Ramos (cell line): ENCODE results near the gene MCL1.

Experiments
- in situ Hi-C: fragments of 300-500 bp; cut with MboI; formaldehyde crosslinking; loops from one replicate; pipeline ENCODE4 v1.14.3; 2022; ENCODE audit warnings: low sequenced_read_pairs; ENCODE audit not compliant: unreplicated experiment

MCL1 gene

GRCh38 chr1:150546294-150546937, 33.0 kb downstream of the MCL1 start:
- in situ Hi-C loops: no loop called here

GRCh38 chr1:150545486-150546032, 33.9 kb downstream of the MCL1 start:
- in situ Hi-C loops: no loop called here

GRCh38 chr1:150544204-150544603, 35.2 kb downstream of the MCL1 start:
- in situ Hi-C loops: no loop called here

GRCh38 chr1:150543500-150544143, 35.8 kb downstream of the MCL1 start:
- in situ Hi-C loops: no loop called here

- in situ Hi-C loops: no loop called here
These were observed 41.4 kb downstream of the MCL1 start for GRCh38 chr1:150537732-150538684.

GRCh38 chr1:150536836-150537731, 42.3 kb downstream of the MCL1 start:
- in situ Hi-C loops: no loop called here

GRCh38 chr1:150535511-150536287, 43.7 kb downstream of the MCL1 start:
- in situ Hi-C loops: no loop called here

- in situ Hi-C loops: loop anchor here (5.0 kb wide), 1 partner anchor 72 kb away; no protein-coding TSS in a partner anchor
These were observed 45.4 kb downstream of the MCL1 start for GRCh38 chr1:150534002-150534401.

GRCh38 chr1:150532860-150533259, 46.5 kb downstream of the MCL1 start:
- in situ Hi-C loops: loop anchor here (5.0 kb wide), 1 partner anchor 71 kb away; no protein-coding TSS in a partner anchor

- in situ Hi-C loops: loop anchor here (5.0 kb wide), 1 partner anchor 68 kb away; no protein-coding TSS in a partner anchor
These were observed 48.8 kb downstream of the MCL1 start for GRCh38 chr1:150530491-150531159.

- in situ Hi-C loops: no loop called here
These were observed 50.4 kb downstream of the MCL1 start for GRCh38 chr1:150529017-150529416.

- in situ Hi-C loops: no loop called here
These were observed 51.2 kb downstream of the MCL1 start for GRCh38 chr1:150528196-150528595.

GRCh38 chr1:150525348-150525747, 54.1 kb downstream of the MCL1 start:
- in situ Hi-C loops: no loop called here
